Measurements from ENCODE around the gene KCNH2. TPM values are rescaled to one million over a fixed set of nuclear protein-coding genes. Genes with fewer than 3 reads are reported as not detected.

The KCNH2 gene
- total RNA-seq, 1 donor from 2014 or later, result 2.1 TPM

DNA sequence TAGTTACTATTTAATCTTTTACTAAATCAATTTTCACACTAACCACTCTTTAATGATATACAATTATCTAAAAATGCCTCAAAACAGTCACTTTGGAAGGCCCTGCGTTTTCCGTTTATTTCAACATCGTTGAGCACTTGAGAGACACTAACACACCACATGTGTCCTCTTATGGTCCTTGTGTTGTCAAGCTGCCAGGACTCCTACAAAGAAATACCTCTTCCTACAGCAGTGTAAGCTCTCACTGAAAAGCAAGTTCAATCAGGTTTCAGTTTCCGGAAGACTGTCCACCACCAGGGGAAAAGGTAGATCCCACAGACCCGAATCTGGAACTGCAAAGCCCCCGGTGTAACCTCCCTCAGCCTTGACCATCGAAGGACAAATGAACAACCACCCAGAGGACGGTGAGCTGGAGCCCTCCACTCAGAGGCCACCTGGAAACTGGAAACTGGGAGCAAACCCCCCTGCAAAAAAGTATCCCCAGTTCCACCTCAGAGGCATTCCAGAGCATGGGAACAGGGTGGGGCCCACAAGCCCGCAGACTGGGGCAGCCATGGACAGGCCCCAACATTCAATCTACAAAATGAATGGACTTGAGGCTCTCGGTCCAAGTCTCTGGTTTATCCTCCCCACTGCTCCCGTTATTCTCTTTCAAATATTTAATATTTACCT is 37.6 kb downstream of the KCNH2 start:
- no peak for DNase-seq (ENCODE audit: low read depth)
- H3K27me3 ChIP-seq (ENCODE audit: control insufficient read depth, insufficient read depth, low read length), result peaks cover 9% of the 10 kb centered on the region
- H3K4me3 ChIP-seq (ENCODE audit: low read depth, low read length), result no peak overlapping the region
- TF ChIP-seq, protein P1, sequence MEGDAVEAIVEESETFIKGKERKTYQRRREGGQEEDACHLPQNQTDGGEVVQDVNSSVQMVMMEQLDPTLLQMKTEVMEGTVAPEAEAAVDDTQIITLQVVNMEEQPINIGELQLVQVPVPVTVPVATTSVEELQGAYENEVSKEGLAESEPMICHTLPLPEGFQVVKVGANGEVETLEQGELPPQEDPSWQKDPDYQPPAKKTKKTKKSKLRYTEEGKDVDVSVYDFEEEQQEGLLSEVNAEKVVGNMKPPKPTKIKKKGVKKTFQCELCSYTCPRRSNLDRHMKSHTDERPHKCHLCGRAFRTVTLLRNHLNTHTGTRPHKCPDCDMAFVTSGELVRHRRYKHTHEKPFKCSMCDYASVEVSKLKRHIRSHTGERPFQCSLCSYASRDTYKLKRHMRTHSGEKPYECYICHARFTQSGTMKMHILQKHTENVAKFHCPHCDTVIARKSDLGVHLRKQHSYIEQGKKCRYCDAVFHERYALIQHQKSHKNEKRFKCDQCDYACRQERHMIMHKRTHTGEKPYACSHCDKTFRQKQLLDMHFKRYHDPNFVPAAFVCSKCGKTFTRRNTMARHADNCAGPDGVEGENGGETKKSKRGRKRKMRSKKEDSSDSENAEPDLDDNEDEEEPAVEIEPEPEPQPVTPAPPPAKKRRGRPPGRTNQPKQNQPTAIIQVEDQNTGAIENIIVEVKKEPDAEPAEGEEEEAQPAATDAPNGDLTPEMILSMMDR (IDR thresholded peaks at IDR 0.05; ENCODE audit: insufficient read depth, low read length, poor library complexity, severe bottlenecking), result no peak
- H3K36me3 ChIP-seq (ENCODE audit: control insufficient read depth, insufficient read depth, low read length), result no peaks in the 10 kb centered on the region

DNA sequence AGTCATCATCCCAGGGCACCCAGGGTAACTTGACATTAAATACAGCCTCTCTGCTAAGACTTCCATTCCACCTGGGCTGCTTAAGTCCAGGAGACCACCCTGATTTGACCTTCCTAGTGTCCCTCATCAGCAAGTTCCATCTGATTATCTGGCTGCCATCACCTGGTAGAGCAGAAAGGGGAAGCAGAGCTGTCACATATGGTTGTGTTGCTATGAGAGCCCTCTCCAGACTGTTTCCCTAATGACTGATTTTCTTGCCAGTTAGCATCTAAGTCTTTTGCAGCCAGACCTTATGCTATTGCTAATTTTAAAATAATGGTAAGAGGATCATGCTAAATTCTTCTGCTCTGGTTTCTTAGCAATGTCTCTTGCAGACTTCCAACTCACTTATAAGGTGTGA is 38.7 kb downstream of the KCNH2 start:
- DNase-seq (ENCODE audit: low read depth), result no peak
- Histone ChIP-seq H3K27me3 (ENCODE audit: control insufficient read depth, insufficient read depth, low read length) (peaks cover 4% of the 10 kb centered on the region), H3K36me3 (ENCODE audit: control insufficient read depth, insufficient read depth, low read length) (no peaks in the 10 kb centered on the region), H3K4me3 (ENCODE audit: low read depth, low read length) (no peak overlapping the region)
- TF ChIP-seq, protein P1 (IDR thresholded peaks at IDR 0.05; ENCODE audit: insufficient read depth, low read length, poor library complexity, severe bottlenecking), result no peak

DNA sequence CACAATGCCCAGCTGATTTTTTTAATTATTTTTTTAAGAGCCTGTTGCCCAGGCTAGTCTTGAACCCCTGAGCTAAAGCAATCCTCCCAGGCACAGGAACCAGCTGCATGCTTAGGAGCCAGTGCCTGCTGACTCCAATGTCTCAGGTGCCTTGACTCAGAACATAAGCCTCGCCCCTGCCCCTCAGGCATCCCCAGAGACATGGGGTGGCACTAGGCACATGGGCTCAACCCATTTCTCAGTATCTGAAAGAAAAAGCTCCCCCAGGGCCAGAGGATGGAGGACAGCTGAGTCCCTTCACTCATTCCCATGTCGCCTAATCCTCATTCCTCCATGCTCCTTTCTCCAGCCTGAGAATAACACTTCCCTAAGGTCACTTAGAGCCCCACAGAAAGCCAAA is 39.1 kb downstream of the KCNH2 start:
- Histone ChIP-seq H3K27me3 (ENCODE audit: control insufficient read depth, insufficient read depth, low read length) (peaks cover 4% of the 10 kb centered on the region), H3K4me3 (ENCODE audit: low read depth, low read length) (no peak overlapping the region), H3K36me3 (ENCODE audit: control insufficient read depth, insufficient read depth, low read length) (no peaks in the 10 kb centered on the region)
- no peak for DNase-seq (ENCODE audit: low read depth)
- TF ChIP-seq, protein P1 (IDR thresholded peaks at IDR 0.05; ENCODE audit: insufficient read depth, low read length, poor library complexity, severe bottlenecking), result no peak

DNA sequence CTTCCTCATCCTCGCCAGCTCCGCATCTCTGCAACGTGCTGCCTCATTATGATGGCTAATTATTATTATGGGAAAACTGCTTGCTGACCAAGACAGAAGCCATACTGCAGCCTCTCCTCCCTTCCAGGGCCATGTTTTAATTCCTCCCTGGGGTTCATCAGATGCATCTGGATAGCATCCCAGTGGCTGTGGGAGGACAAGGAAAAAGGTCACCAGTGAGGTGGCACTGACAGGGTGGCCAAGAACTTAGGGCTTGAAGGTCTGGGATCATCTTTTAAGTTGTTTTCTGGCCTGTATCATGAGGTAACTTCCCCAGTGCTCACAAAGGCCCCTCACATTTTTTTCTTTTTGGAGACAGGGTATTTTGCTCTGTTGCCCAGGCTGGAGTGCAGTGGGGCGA is 39.6 kb downstream of the KCNH2 start:
- Histone ChIP-seq H3K4me3 (ENCODE audit: low read depth, low read length) (no peak overlapping the region), H3K27me3 (ENCODE audit: control insufficient read depth, insufficient read depth, low read length) (peaks cover 4% of the 10 kb centered on the region), H3K36me3 (ENCODE audit: control insufficient read depth, insufficient read depth, low read length) (no peaks in the 10 kb centered on the region)
- DNase-seq (ENCODE audit: low read depth), result no peak
- TF ChIP-seq, protein P1 (IDR thresholded peaks at IDR 0.05; ENCODE audit: insufficient read depth, low read length, poor library complexity, severe bottlenecking), result no peak

DNA sequence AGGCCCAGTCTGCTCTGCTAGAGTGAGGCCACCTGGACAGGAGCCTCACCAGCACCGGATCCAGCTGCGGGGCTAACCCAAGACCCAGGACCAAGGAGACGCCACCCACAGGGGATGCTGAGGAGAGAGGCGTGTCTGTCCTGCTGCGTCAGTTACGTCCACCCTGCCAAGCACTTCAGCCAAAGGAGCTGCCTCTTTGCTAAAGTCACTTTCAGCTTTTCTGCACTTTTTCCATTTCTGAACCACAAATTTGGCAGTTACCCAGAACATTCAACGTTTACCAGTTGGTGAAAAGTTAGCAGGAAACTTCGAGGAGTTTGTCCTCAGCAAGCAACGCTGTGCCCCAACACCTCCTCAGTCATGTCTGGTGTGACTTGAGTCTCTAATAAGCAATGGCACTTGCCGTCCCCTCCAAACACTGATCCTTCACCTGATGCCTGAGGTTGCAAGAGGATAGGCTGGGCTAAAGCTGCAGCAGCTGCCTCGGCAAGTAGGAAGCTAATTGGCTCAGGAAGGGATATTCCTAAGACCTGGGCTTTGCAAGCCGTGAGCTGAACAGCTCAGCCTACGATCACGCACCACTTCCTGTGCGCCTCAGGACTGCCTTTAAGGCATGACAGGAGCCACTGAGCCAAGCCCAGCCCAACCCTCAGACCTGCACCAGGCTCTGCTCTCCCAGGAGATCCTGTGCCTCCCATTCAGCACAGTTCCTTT is 40.1 kb downstream of the KCNH2 start:
- TF ChIP-seq, protein P1 (IDR thresholded peaks at IDR 0.05; ENCODE audit: insufficient read depth, low read length, poor library complexity, severe bottlenecking), result no peak
- H3K36me3 ChIP-seq (ENCODE audit: control insufficient read depth, insufficient read depth, low read length), result no peaks in the 10 kb centered on the region
- H3K4me3 ChIP-seq (ENCODE audit: low read depth, low read length), result no peak overlapping the region
- DNase-seq (ENCODE audit: low read depth), result no peak
- peaks cover 4% of the 10 kb centered on the region for H3K27me3 ChIP-seq (ENCODE audit: control insufficient read depth, insufficient read depth, low read length)

All from kidney epithelial cell (primary cell).